ACHN (cell line): ENCODE results near the gene FFAR3.

Experiments
- DNase-seq: peaks from one replicate; pipeline ENCODE4 v3.0.0-alpha.2; 2015
- in situ Hi-C: cut with HindIII; loops from 2 replicates; pipeline ENCODE4 v1.10.0; 2017; ENCODE audit warnings: low sequenced_read_pairs, low pct_ligation_motif_present, low pct_unique_long_range_greater_than_20kb

FFAR3 gene

GRCh38 chr19:35328851-35329285 is 29.4 kb upstream of the FFAR3 start, which contains the start of gene CD22:
TSS of gene CD22 (plus strand) at chr19:35329187. CDS start at chr19:35332041, 2,854 bp downstream.
- in situ Hi-C loops = no loop called here
- DNase-seq = no peak

- in situ Hi-C loops = no loop called here
- no peak for DNase-seq
These were observed 28.9 kb upstream of the FFAR3 start for GRCh38 chr19:35329323-35329722.

- in situ Hi-C loops = no loop called here
- DNase-seq = no peak
These were observed 27.8 kb upstream of the FFAR3 start for GRCh38 chr19:35330475-35330874.

- no peak for DNase-seq
- in situ Hi-C loops = no loop called here
These were observed 26.6 kb upstream of the FFAR3 start for GRCh38 chr19:35331551-35332214.

- DNase-seq = no peak
- in situ Hi-C loops = no loop called here
These were observed 25.4 kb upstream of the FFAR3 start for GRCh38 chr19:35332817-35333216.

GRCh38 chr19:35334144-35334753 is 24.0 kb upstream of the FFAR3 start:
- in situ Hi-C loops = no loop called here
- DNase-seq = no peak

GRCh38 chr19:35336166-35336955 is 21.9 kb upstream of the FFAR3 start:
- in situ Hi-C loops = no loop called here
- DNase-seq = no peak

- in situ Hi-C loops = no loop called here
- DNase-seq = no peak
These were observed 20.9 kb upstream of the FFAR3 start for GRCh38 chr19:35337097-35337983.

GRCh38 chr19:35337984-35338296 is 20.3 kb upstream of the FFAR3 start:
- in situ Hi-C loops = no loop called here
- no peak for DNase-seq

- in situ Hi-C loops = no loop called here
- no peak for DNase-seq
These were observed 17.8 kb upstream of the FFAR3 start for GRCh38 chr19:35340431-35340830.

- in situ Hi-C loops = no loop called here
- DNase-seq = no peak
These were observed 17.3 kb upstream of the FFAR3 start for GRCh38 chr19:35341006-35341405.

GRCh38 chr19:35341565-35342225 is 16.6 kb upstream of the FFAR3 start:
- no peak for DNase-seq
- in situ Hi-C loops = no loop called here

- in situ Hi-C loops = no loop called here
- DNase-seq = no peak
These were observed 15.8 kb upstream of the FFAR3 start for GRCh38 chr19:35342430-35342829.

GRCh38 chr19:35344511-35345031 is 13.7 kb upstream of the FFAR3 start:
- no peak for DNase-seq
- in situ Hi-C loops = no loop called here

- in situ Hi-C loops = no loop called here
- no peak for DNase-seq
These were observed 12.6 kb upstream of the FFAR3 start for GRCh38 chr19:35345671-35346111.

GRCh38 chr19:35346193-35347052 is 11.8 kb upstream of the FFAR3 start:
- DNase-seq = no peak
- in situ Hi-C loops = no loop called here

GRCh38 chr19:35347171-35347929 is 10.9 kb upstream of the FFAR3 start, which contains the start of gene FFAR1:
TSS of gene FFAR1 (plus strand) at chr19:35347902. CDS start at chr19:35351552, 3,650 bp downstream.
- no peak for DNase-seq
- in situ Hi-C loops = no loop called here
